Gastrocnemius medialis (tissue), 4 donors: ENCODE results near the gene MRPS10.

Experiments
- POLR2A ChIP-seq, 2 donors: fragments of 450-650 bp; IDR thresholded peaks; one replicate each; pipeline ENCODE4 v1.6.1; 2017; ENCODE audit warnings: antibody characterized with exemption in 2 of 2, mild to moderate bottlenecking in 2 of 2, moderate library complexity in 2 of 2
- TF ChIP-seq, protein P1 (sequence below), 5 experiments: fragments of 450-650 bp in 3 of 5; fragments of 200-600 bp in 2 of 5; sonication (generic) in 2 of 5; IDR thresholded peaks in 4 of 5; conservative IDR thresholded peaks in 1 of 5; 1 replicate in 4 of 5; 2 replicates in 1 of 5; pipeline ENCODE4 v1.5.1; 2016 to 2019; ENCODE audit warnings: antibody characterized with exemption in 5 of 5, mild to moderate bottlenecking in 3 of 5, moderate library complexity in 3 of 5

DNA sequence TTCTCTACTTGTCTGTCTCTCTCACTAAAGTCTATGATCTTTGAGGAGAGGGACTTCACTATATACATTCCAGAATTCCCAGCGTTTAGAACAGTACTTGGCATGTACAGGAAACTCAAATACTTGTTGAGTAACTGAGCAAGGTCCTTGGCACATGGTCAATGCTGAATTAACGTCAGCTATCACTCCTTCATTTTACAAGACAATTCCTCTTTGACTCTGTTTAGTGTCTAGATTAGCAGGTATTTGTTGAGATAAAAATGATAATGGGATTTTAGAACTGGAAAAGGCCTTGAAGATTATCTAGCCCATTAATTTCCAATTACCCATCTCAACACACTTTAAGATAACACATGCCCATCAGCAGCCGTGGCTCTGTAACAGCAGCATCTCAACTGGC lies 16.3 kb downstream of the MRPS10 start:
- no peak for TF ChIP-seq POLR2A (IDR thresholded peaks at IDR 0.05)
- TF ChIP-seq, protein P1, sequence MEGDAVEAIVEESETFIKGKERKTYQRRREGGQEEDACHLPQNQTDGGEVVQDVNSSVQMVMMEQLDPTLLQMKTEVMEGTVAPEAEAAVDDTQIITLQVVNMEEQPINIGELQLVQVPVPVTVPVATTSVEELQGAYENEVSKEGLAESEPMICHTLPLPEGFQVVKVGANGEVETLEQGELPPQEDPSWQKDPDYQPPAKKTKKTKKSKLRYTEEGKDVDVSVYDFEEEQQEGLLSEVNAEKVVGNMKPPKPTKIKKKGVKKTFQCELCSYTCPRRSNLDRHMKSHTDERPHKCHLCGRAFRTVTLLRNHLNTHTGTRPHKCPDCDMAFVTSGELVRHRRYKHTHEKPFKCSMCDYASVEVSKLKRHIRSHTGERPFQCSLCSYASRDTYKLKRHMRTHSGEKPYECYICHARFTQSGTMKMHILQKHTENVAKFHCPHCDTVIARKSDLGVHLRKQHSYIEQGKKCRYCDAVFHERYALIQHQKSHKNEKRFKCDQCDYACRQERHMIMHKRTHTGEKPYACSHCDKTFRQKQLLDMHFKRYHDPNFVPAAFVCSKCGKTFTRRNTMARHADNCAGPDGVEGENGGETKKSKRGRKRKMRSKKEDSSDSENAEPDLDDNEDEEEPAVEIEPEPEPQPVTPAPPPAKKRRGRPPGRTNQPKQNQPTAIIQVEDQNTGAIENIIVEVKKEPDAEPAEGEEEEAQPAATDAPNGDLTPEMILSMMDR (IDR thresholded peaks at IDR 0.05 in 4 of 5, conservative IDR thresholded peaks at IDR 0.05 in 1 of 5): no peak
